GM19438 (cell line): ENCODE results near the gene LSM4.

Experiments
- ATAC-seq: cut with Tn5 transposase; IDR thresholded peaks from one replicate; pipeline ENCODE4 v1.9.1; 2021; ENCODE audit warnings: low read depth; ENCODE audit not compliant: unreplicated experiment

LSM4 gene

GRCh38 chr19:18261474-18261873 is 61.4 kb downstream of the LSM4 start:
- ATAC-seq = no peak

- ATAC-seq = no peak
These were observed 63.0 kb downstream of the LSM4 start for GRCh38 chr19:18259893-18260292.

GRCh38 chr19:18257503-18258470 is 65.1 kb downstream of the LSM4 start:
- ATAC-seq = no peak
